GM10266 (cell line): ENCODE measurements around the gene ANKMY1.

Source experiments
- DNase-seq: peaks from one replicate; pipeline ENCODE4 v3.0.0; 2012; ENCODE audit errors: extremely low spot score
- CTCF ChIP-seq: IDR thresholded peaks from 2 replicates; pipeline ENCODE4 v1.5.1; 2012; ENCODE audit warnings: mild to moderate bottlenecking, low read depth; ENCODE audit not compliant: control insufficient read depth, insufficient read depth; ENCODE audit errors: missing control alignments

The ANKMY1 gene

GRCh38 chr2:240465765-240466578, 91.8 kb downstream of the ANKMY1 start:
- TF ChIP-seq CTCF = no peak
- no peak for DNase-seq

- no peak for DNase-seq
- TF ChIP-seq CTCF = no peak
Measured at GRCh38 chr2:240465268-240465764, 92.5 kb downstream of the ANKMY1 start.

GRCh38 chr2:240464514-240465241, 93.1 kb downstream of the ANKMY1 start:
- DNase-seq = no peak
- TF ChIP-seq CTCF = no peak

GRCh38 chr2:240463866-240464481, 93.8 kb downstream of the ANKMY1 start:
- DNase-seq = no peak

GRCh38 chr2:240463274-240463865, 94.4 kb downstream of the ANKMY1 start:
- no peak for TF ChIP-seq CTCF
- DNase-seq = no peak

More at GRCh38 chr2:240463866-240464481, 93.8 kb downstream of the ANKMY1 start:
- TF ChIP-seq CTCF = no peak

GRCh38 chr2:240462707-240463273, 95.0 kb downstream of the ANKMY1 start:
- TF ChIP-seq CTCF = no peak
- no peak for DNase-seq
